HL-60 (cell line): ENCODE results near the gene WDR93.
"Not testable (repeated sequence)": the region's sequence is repeated elsewhere in the genome, so short reads cannot be mapped to it uniquely, and the experiment has no call there.

Experiments
- DNase-seq, 2 experiments: peaks; one replicate each; pipeline ENCODE4 v3.0.0-alpha.2; 2010 to 2020; ENCODE audit warnings: low read depth in 1 of 2, low spot score in 1 of 2
- H3K27ac ChIP-seq: fragments of 250-450 bp; sonication (Bioruptor Pico); replicated peaks from 2 replicates; pipeline ENCODE4 v1.5.1; 2020; ENCODE audit warnings: mild to moderate bottlenecking, moderate library complexity
- H3K27me3 ChIP-seq: fragments of 250-450 bp; sonication (Bioruptor Pico); 2 replicates; pipeline ENCODE4 v1.5.1; 2021; ENCODE audit warnings: mild to moderate bottlenecking, moderate library complexity; ENCODE audit not compliant: insufficient read depth, poor library complexity, severe bottlenecking
- H3K4me3 ChIP-seq: replicated peaks from 2 replicates; pipeline ENCODE4 v1.5.1; 2011; ENCODE audit warnings: mild to moderate bottlenecking, control low read depth, low read length; ENCODE audit not compliant: insufficient read depth
- CTCF ChIP-seq: IDR thresholded peaks from one replicate; pipeline ENCODE4 v1.5.1; 2011; ENCODE audit warnings: low read length, control low read depth, inconsistent platforms; ENCODE audit not compliant: insufficient read depth
- GABPA ChIP-seq: IDR thresholded peaks from 2 replicates; pipeline ENCODE4 v1.6.1; 2012; ENCODE audit warnings: low read depth
- POLR2AphosphoS5 ChIP-seq: IDR thresholded peaks from 2 replicates; pipeline ENCODE4 v1.6.1; 2012; ENCODE audit warnings: low read depth
- REST ChIP-seq: IDR thresholded peaks from 2 replicates; pipeline ENCODE4 v1.6.1; 2012; ENCODE audit warnings: low read depth; ENCODE audit not compliant: insufficient replicate concordance
- SPI1 ChIP-seq: IDR thresholded peaks from 2 replicates; pipeline ENCODE4 v1.6.1; 2012; ENCODE audit warnings: low read depth, mild to moderate bottlenecking, borderline replicate concordance

Gene WDR93

GRCh38 chr15:89781055-89781454 is 90.4 kb downstream of the WDR93 start:
- Histone ChIP-seq H3K4me3 (no peak overlapping the region), H3K27me3 (no peaks in the 10 kb centered on the region), H3K27ac (peak overlapping the region; percentile 16; the same call in 1 of the 2 replicates)
- DNase-seq: peak in 1 of 2 experiments; percentile 80
- TF ChIP-seq POLR2AphosphoS5 (no peak), CTCF (no peak), GABPA (no peak), REST (no peak), SPI1 (no peak)

GRCh38 chr15:89781891-89782618 is 91.4 kb downstream of the WDR93 start:
- Histone ChIP-seq H3K27me3 (no peaks in the 10 kb centered on the region), H3K27ac (no peak overlapping the region), H3K4me3 (no peak overlapping the region)
- DNase-seq: no peak
- TF ChIP-seq POLR2AphosphoS5 (no peak), REST (no peak)

GRCh38 chr15:89782619-89782950 is 92.0 kb downstream of the WDR93 start:
- not testable (repeated sequence) for H3K4me3 ChIP-seq, H3K27ac ChIP-seq, H3K27me3 ChIP-seq, DNase-seq

GRCh38 chr15:89783111-89783860 is 92.7 kb downstream of the WDR93 start:
- TF ChIP-seq GABPA (no peak), POLR2AphosphoS5 (no peak), SPI1 (no peak), REST (no peak), CTCF (no peak)
- Histone ChIP-seq H3K27me3 (no peaks in the 10 kb centered on the region), H3K4me3 (no peak overlapping the region), H3K27ac (no peak overlapping the region)
- no peak for DNase-seq
